ENCODE measurements around the gene ABCD1.

DNA sequence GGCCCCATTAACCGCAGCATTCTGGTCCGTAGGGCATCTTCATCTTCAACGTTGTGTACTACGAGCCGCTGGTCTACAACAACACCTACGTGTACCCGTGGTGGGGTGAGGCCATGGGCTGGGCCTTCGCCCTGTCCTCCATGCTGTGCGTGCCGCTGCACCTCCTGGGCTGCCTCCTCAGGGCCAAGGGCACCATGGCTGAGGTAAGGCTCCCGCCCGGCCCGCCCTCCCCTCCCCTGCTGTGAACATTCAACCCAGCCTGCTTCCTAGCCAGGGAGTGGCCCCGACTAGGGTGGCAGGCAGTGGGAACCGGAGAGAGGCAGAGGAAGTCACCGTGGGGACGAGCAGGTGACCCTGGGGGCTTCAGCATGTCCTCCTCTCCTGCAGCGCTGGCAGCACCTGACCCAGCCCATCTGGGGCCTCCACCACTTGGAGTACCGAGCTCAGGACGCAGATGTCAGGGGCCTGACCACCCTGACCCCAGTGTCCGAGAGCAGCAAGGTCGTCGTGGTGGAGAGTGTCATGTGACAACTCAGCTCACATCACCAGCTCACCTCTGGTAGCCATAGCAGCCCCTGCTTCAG lies 29.9 kb upstream of the ABCD1 start:
- no peak for TF ChIP-seq POLR2A (IDR thresholded peaks at IDR 0.05)
- TF ChIP-seq, protein P1, sequence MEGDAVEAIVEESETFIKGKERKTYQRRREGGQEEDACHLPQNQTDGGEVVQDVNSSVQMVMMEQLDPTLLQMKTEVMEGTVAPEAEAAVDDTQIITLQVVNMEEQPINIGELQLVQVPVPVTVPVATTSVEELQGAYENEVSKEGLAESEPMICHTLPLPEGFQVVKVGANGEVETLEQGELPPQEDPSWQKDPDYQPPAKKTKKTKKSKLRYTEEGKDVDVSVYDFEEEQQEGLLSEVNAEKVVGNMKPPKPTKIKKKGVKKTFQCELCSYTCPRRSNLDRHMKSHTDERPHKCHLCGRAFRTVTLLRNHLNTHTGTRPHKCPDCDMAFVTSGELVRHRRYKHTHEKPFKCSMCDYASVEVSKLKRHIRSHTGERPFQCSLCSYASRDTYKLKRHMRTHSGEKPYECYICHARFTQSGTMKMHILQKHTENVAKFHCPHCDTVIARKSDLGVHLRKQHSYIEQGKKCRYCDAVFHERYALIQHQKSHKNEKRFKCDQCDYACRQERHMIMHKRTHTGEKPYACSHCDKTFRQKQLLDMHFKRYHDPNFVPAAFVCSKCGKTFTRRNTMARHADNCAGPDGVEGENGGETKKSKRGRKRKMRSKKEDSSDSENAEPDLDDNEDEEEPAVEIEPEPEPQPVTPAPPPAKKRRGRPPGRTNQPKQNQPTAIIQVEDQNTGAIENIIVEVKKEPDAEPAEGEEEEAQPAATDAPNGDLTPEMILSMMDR (IDR thresholded peaks at IDR 0.05) = no peak

All from tibial nerve (tissue), 3 donors.